Measurements from ENCODE around the gene ADAM33. TPM values are rescaled to one million over a fixed set of nuclear protein-coding genes. Genes with fewer than 3 reads are reported as not detected.

Gene ADAM33
- total and polyA plus RNA-seq, 4 donors = 0.11 to 1.2 (median 0.60) TPM

GRCh38 chr20:3710703-3711483 lies 29.1 kb upstream of the ADAM33 start:
- no peaks in the 10 kb centered on the region for H3K27me3 ChIP-seq (ENCODE audit: control insufficient read depth in 4 of 4, insufficient read depth in 4 of 4, low read length in 3 of 4)
- TF ChIP-seq EGR1 (IDR thresholded peaks at IDR 0.05; ENCODE audit: low read depth in 2 of 2) (no peak), GABPA (IDR thresholded peaks at IDR 0.05 in 1 of 2, conservative IDR thresholded peaks at IDR 0.05 in 1 of 2) (no peak), SP1 (IDR thresholded peaks at IDR 0.05) (no peak), RXRA (IDR thresholded peaks at IDR 0.05) (no peak), HNF4A (conservative IDR thresholded peaks at IDR 0.05) (no peak), FOXA2 (IDR thresholded peaks at IDR 0.05) (no peak), CTCF (IDR thresholded peaks at IDR 0.05; ENCODE audit: low read depth, low read length, missing input control) (peak; percentile 82), RAD21 (IDR thresholded peaks at IDR 0.05) (peak; percentile 70 to 82), REST (IDR thresholded peaks at IDR 0.05) (no peak)
- no peaks in the 10 kb centered on the region for H3K36me3 ChIP-seq (ENCODE audit: control insufficient read depth in 4 of 4, insufficient read depth in 3 of 4, low read depth in 1 of 4, low read length in 3 of 4)
- no peaks in the 10 kb centered on the region for H3K9me3 ChIP-seq (ENCODE audit: control insufficient read depth in 4 of 4, low read length in 3 of 4)
- 33% methylated on average over 18 of the region's 18 CpGs for WGBS
- H3K9ac ChIP-seq (ENCODE audit: low read depth in 1 of 2, low read length in 2 of 2) = no peak overlapping the region
- H3K27ac ChIP-seq (ENCODE audit: low read depth in 1 of 2, low read length in 2 of 2) = no peak overlapping the region
- H3K4me1 ChIP-seq (ENCODE audit: control insufficient read depth in 4 of 4, insufficient read depth in 4 of 4, low read length in 3 of 4) = no peaks in the 10 kb centered on the region
- DNase-seq (ENCODE audit: low spot score) = peak; percentile 89
- H3K4me3 ChIP-seq (ENCODE audit: low read depth in 1 of 3, low read length in 3 of 3) = no peak overlapping the region

GRCh38 chr20:3710011-3710466 lies 28.2 kb upstream of the ADAM33 start:
- Histone ChIP-seq H3K4me3 (ENCODE audit: low read depth in 1 of 3, low read length in 3 of 3) (no peak overlapping the region), H3K27ac (ENCODE audit: low read depth in 1 of 2, low read length in 2 of 2) (no peak overlapping the region), H3K9me3 (ENCODE audit: control insufficient read depth in 4 of 4, low read length in 3 of 4) (no peaks in the 10 kb centered on the region), H3K36me3 (ENCODE audit: control insufficient read depth in 4 of 4, insufficient read depth in 3 of 4, low read depth in 1 of 4, low read length in 3 of 4) (no peaks in the 10 kb centered on the region), H3K27me3 (ENCODE audit: control insufficient read depth in 4 of 4, insufficient read depth in 4 of 4, low read length in 3 of 4) (no peaks in the 10 kb centered on the region), H3K9ac (ENCODE audit: low read depth in 1 of 2, low read length in 2 of 2) (no peak overlapping the region), H3K4me1 (ENCODE audit: control insufficient read depth in 4 of 4, insufficient read depth in 4 of 4, low read length in 3 of 4) (no peaks in the 10 kb centered on the region)
- 65% methylated on average over 6 of the region's 6 CpGs for WGBS
- DNase-seq (ENCODE audit: low spot score) = no peak
- TF ChIP-seq EGR1 (IDR thresholded peaks at IDR 0.05; ENCODE audit: low read depth in 2 of 2) (no peak), SP1 (IDR thresholded peaks at IDR 0.05) (no peak), CTCF (IDR thresholded peaks at IDR 0.05; ENCODE audit: low read depth, low read length, missing input control) (no peak), JUND (IDR thresholded peaks at IDR 0.05) (no peak), HNF4A (conservative IDR thresholded peaks at IDR 0.05) (no peak), TAF1 (conservative IDR thresholded peaks at IDR 0.05) (no peak), YY1 (IDR thresholded peaks at IDR 0.05) (no peak), FOXA2 (IDR thresholded peaks at IDR 0.05) (no peak), FOXA1 (IDR thresholded peaks at IDR 0.05) (no peak), MAX (IDR thresholded peaks at IDR 0.05) (no peak), ZBTB33 (IDR thresholded peaks at IDR 0.05) (no peak), HNF4G (IDR thresholded peaks at IDR 0.05) (no peak), REST (IDR thresholded peaks at IDR 0.05) (no peak), NR2F2 (IDR thresholded peaks at IDR 0.05) (no peak), GABPA (IDR thresholded peaks at IDR 0.05 in 1 of 2, conservative IDR thresholded peaks at IDR 0.05 in 1 of 2) (no peak), RAD21 (IDR thresholded peaks at IDR 0.05) (no peak)
